HCT116 (cell line): ENCODE measurements around the gene ARIH2. TPM values are rescaled to one million over a fixed set of nuclear protein-coding genes. Genes with fewer than 3 reads are reported as not detected.

Experiments
- ATAC-seq: fragments of 200-7000 bp; cut with Tn5 transposase; 2 replicates; pipeline ENCODE4 v1.9.1; 2020; ENCODE audit warnings: mild to moderate bottlenecking, moderate library complexity
- BruUV-seq: library from RNA; stranded (reverse); fragments of 400-500 nt; replicated peaks from 2 replicates; lab custom pipeline; 2021; lab: Mats Ljungman, UMichigan
- CTCF ChIA-PET: fragments of 300-600 bp; sonication (Branson Sonifier 250); formaldehyde crosslinking; loops from one replicate; lab custom pipeline; 2021; ENCODE audit warnings: antibody characterized with exemption; lab: Charles Lee
- POLR2A ChIA-PET: fragments of 300-600, 350-600 bp; sonication (Branson Sonifier 250); formaldehyde crosslinking; loops from one replicate; lab custom pipeline; 2021; ENCODE audit warnings: antibody characterized with exemption; lab: Charles Lee
- RAD21 ChIA-PET, 2 experiments: fragments of 300-600 bp; sonication (Branson Sonifier 250); formaldehyde crosslinking; loops; one replicate each; lab custom pipeline; 2023; ENCODE audit warnings: low total read pairs in 2 of 2; ENCODE audit not compliant: uncharacterized antibody in 2 of 2, unreplicated experiment in 2 of 2, low non-redundant PET in 1 of 2; lab: Charles Lee
- DNase-seq: peaks from one replicate; pipeline ENCODE4 v3.0.0-alpha.2; 2010; ENCODE audit warnings: low read depth, low spot score
- H2AFZ ChIP-seq: fragments of 200-600 bp; shearing (Covaris generic), sonication (generic); 2 replicates; pipeline ENCODE4 v1.6.1; 2017; ENCODE audit warnings: low read depth, mixed run types, mixed read lengths, antibody characterized with exemption, low read length; ENCODE audit not compliant: poor library complexity, severe bottlenecking
- H3K27ac ChIP-seq: 2 replicates; pipeline ENCODE4 v1.5.1; 2012; ENCODE audit warnings: low read depth, low read length
- H3K27me3 ChIP-seq: fragments of 200-600 bp; sonication (generic); 2 replicates; pipeline ENCODE4 v1.6.1; 2016; ENCODE audit warnings: mixed run types, low read length, mixed read lengths; ENCODE audit not compliant: insufficient read depth
- H3K36me3 ChIP-seq, 2 experiments: fragments of 200-500 bp in 1 of 2; fragments of 200-600 bp in 1 of 2; sonication (Bioruptor generic) in 1 of 2; sonication (generic) in 1 of 2; 2 replicates each; pipeline versions ENCODE4 v1.5.1 to v1.6.1; 2014 to 2016; ENCODE audit warnings: low read length in 2 of 2, inconsistent platforms in 1 of 2, mixed read lengths in 1 of 2, mixed run types in 1 of 2; ENCODE audit not compliant: insufficient read depth in 2 of 2, control insufficient read depth in 1 of 2
- H3K4me1 ChIP-seq, 2 experiments: fragments of 200-600 bp in 1 of 2; sonication (generic) in 1 of 2; 2 replicates each; pipeline versions ENCODE4 v1.5.1 to v1.6.1; 2012 to 2017; ENCODE audit warnings: low read length in 2 of 2, inconsistent platforms in 1 of 2, mild to moderate bottlenecking in 1 of 2, mixed read lengths in 1 of 2, mixed run types in 1 of 2, moderate library complexity in 1 of 2; ENCODE audit not compliant: insufficient read depth in 2 of 2, control insufficient read depth in 1 of 2
- H3K4me2 ChIP-seq: fragments of 200-600 bp; sonication (generic); 2 replicates; pipeline ENCODE4 v1.6.1; 2017; ENCODE audit warnings: mixed run types, low read length, mixed read lengths
- H3K4me3 ChIP-seq, 2 experiments: fragments of 200-600 bp in 1 of 2; sonication (generic) in 1 of 2; replicated peaks in 1 of 2; 2 replicates each; pipeline ENCODE4 v1.5.1; 2011 to 2016; ENCODE audit warnings: low read length in 2 of 2, control low read depth in 1 of 2, low read depth in 1 of 2, mild to moderate bottlenecking in 1 of 2, mixed read lengths in 1 of 2, mixed run types in 1 of 2
- H3K79me2 ChIP-seq: fragments of 200-600 bp; sonication (generic); 2 replicates; pipeline ENCODE4 v1.6.1; 2017; ENCODE audit warnings: mild to moderate bottlenecking, mixed run types, low read length, moderate library complexity, mixed read lengths; ENCODE audit not compliant: insufficient read depth
- H3K9ac ChIP-seq: fragments of 200-600 bp; sonication (generic); 2 replicates; pipeline ENCODE4 v1.6.1; 2016; ENCODE audit warnings: low read length, mixed read lengths
- H3K9me2 ChIP-seq: fragments of 200-600 bp; sonication (generic), shearing (Covaris generic); 2 replicates; pipeline ENCODE4 v1.6.1; 2017; ENCODE audit warnings: mixed run types, mild to moderate bottlenecking, moderate library complexity; ENCODE audit not compliant: insufficient read depth
- H3K9me3 ChIP-seq, 2 experiments: fragments of 200-500 bp in 1 of 2; fragments of 200-600 bp in 1 of 2; sonication (Bioruptor generic) in 1 of 2; sonication (generic) in 1 of 2; 2 replicates each; pipeline ENCODE4 v1.6.1; 2014 to 2017; ENCODE audit warnings: low read length in 2 of 2, mixed read lengths in 2 of 2, inconsistent platforms in 1 of 2, low read depth in 1 of 2, mild to moderate bottlenecking in 1 of 2, mixed run types in 1 of 2, moderate library complexity in 1 of 2; ENCODE audit not compliant: control insufficient read depth in 1 of 2, insufficient read depth in 1 of 2
- H4K20me1 ChIP-seq: fragments of 200-600 bp; sonication (generic), shearing (Covaris generic); 2 replicates; pipeline ENCODE4 v1.6.1; 2017; ENCODE audit warnings: mixed run types, mild to moderate bottlenecking, moderate library complexity; ENCODE audit not compliant: insufficient read depth
- ATF3 ChIP-seq: IDR thresholded peaks from 2 replicates; pipeline ENCODE4 v1.6.1; 2012
- CEBPB ChIP-seq: IDR thresholded peaks from 2 replicates; pipeline ENCODE4 v1.6.1; 2012; ENCODE audit warnings: low read depth
- ELF1 ChIP-seq: IDR thresholded peaks from 2 replicates; pipeline ENCODE4 v1.6.1; 2012; ENCODE audit warnings: low read depth, borderline replicate concordance
- EZH2 ChIP-seq: fragments of 200-600 bp; sonication (generic); IDR thresholded peaks from 2 replicates; pipeline ENCODE4 v1.6.1; 2017; ENCODE audit warnings: antibody characterized with exemption, mixed run types
- EZH2phosphoT487 ChIP-seq: fragments of 200-600 bp; IDR thresholded peaks from 2 replicates; pipeline ENCODE4 v1.6.1; 2018; ENCODE audit warnings: antibody characterized with exemption, borderline replicate concordance
- POLR2AphosphoS5 ChIP-seq: IDR thresholded peaks from 2 replicates; pipeline ENCODE4 v1.6.1; 2011; ENCODE audit warnings: mild to moderate bottlenecking, low read depth, low read length, moderate library complexity
- SP1 ChIP-seq: IDR thresholded peaks from 2 replicates; pipeline ENCODE4 v1.6.1; 2012; ENCODE audit warnings: low read depth
- SRF ChIP-seq: IDR thresholded peaks from 2 replicates; pipeline ENCODE4 v1.6.1; 2012; ENCODE audit warnings: low read depth
- TCF7L2 ChIP-seq: IDR thresholded peaks from 2 replicates; pipeline ENCODE4 v1.7.0; 2011; ENCODE audit warnings: borderline replicate concordance, inconsistent platforms; ENCODE audit not compliant: insufficient read depth, insufficient read length; ENCODE audit errors: extremely low read depth
- ZBTB33 ChIP-seq: IDR thresholded peaks from 2 replicates; pipeline ENCODE4 v1.6.1; 2011; ENCODE audit warnings: mild to moderate bottlenecking, low read length, moderate library complexity; ENCODE audit not compliant: insufficient replicate concordance; ENCODE audit errors: extremely low read depth
- ZFX ChIP-seq: fragments of 450-650 bp; IDR thresholded peaks from 2 replicates; pipeline ENCODE4 v1.6.1; 2017
- ZNF274 ChIP-seq: fragments of 200-500 bp; sonication (Bioruptor generic); IDR thresholded peaks from 2 replicates; pipeline ENCODE4 v1.6.1; 2014; ENCODE audit warnings: mild to moderate bottlenecking, low read depth, low read length, inconsistent platforms
- intact Hi-C: fragments of 100-400 bp; cut with micrococcal nuclease; formaldehyde crosslinking; loops from 2 replicates; pipeline ENCODE4 v1.10.0; 2022
- total RNA-seq: library from RNA; stranded (reverse); gene quantifications from one replicate; pipeline ENCODE4 v1.2.1, GENCODE V29; 2021; ENCODE audit not compliant: unreplicated experiment

The ARIH2 gene
- total RNA-seq, 1 experiment from 2014 or later: 105 TPM

- H3K9me3 ChIP-seq: no peaks in the 10 kb centered on the region
- H3K4me3 ChIP-seq: no peak overlapping the region
- H3K4me2 ChIP-seq: no peak overlapping the region
- TF ChIP-seq ZBTB33: no peak
- no peak for TF ChIP-seq TCF7L2
- no peak for TF ChIP-seq SRF
- no peak for TF ChIP-seq ZNF274
- no peak for TF ChIP-seq POLR2AphosphoS5
- TF ChIP-seq EZH2phosphoT487: no peak
- TF ChIP-seq CEBPB: no peak
- no peak for TF ChIP-seq EZH2
- no peak for TF ChIP-seq SP1
- TF ChIP-seq ATF3: no peak
- no peak for TF ChIP-seq ELF1
- TF ChIP-seq ZFX: no peak
- peaks cover 0 to under 1% of the 10 kb centered on the region in 2 experiments; a peak in 2 of 4 replicates for H3K4me1 ChIP-seq
- H3K27ac ChIP-seq: no peak overlapping the region
- ATAC-seq: no peak
- no TSS peak for BruUV-seq
- H3K9me2 ChIP-seq: no peaks in the 10 kb centered on the region
- 0 out of 2 replicates have a peak, but pooled peaks cover 3% of the 10 kb centered on the region for H4K20me1 ChIP-seq
- intact Hi-C loops: no loop called here
- no peak overlapping the region for H3K9ac ChIP-seq
- CTCF ChIA-PET: no interaction called here
- no peak for DNase-seq
- RAD21 ChIA-PET: no interaction called here
- H3K27me3 ChIP-seq: no peaks in the 10 kb centered on the region
- no peak overlapping the region for H2AFZ ChIP-seq
- H3K79me2 ChIP-seq: peaks cover 7% of the 10 kb centered on the region
- peaks cover 27 to 38% of the 10 kb centered on the region in 2 experiments for H3K36me3 ChIP-seq
- POLR2A ChIA-PET: no interaction called here
Observed at GRCh38 chr3:49034650-49035049, 116.0 kb downstream of the ARIH2 start.
